Coronary artery (tissue), 2 donors: ENCODE data around the gene ACTL9.

ENCODE experiments used
- DNase-seq: peaks from one replicate; pipeline ENCODE4 v3.0.0-alpha.2; 2017; ENCODE audit warnings: low spot score
- H3K27ac ChIP-seq, 2 donors: fragments of 200-600 bp; sonication (generic); one replicate each; pipeline ENCODE4 v1.5.1; 2016 to 2019
- H3K4me3 ChIP-seq: fragments of 200-600 bp; sonication (generic); 2 replicates; pipeline ENCODE4 v1.5.1; 2016; ENCODE audit warnings: mild to moderate bottlenecking, moderate library complexity
- TF ChIP-seq, protein P1 (sequence below): fragments of 200-600 bp; sonication (generic); IDR thresholded peaks from one replicate; pipeline ENCODE4 v1.5.1; 2019; ENCODE audit warnings: antibody characterized with exemption

ACTL9 gene

GRCh38 chr19:8696993-8697392 lies 1.6 kb downstream of the ACTL9 start:
- no peak overlapping the region for H3K27ac ChIP-seq
- no peak overlapping the region for H3K4me3 ChIP-seq
- no peak for DNase-seq
- TF ChIP-seq, protein P1, sequence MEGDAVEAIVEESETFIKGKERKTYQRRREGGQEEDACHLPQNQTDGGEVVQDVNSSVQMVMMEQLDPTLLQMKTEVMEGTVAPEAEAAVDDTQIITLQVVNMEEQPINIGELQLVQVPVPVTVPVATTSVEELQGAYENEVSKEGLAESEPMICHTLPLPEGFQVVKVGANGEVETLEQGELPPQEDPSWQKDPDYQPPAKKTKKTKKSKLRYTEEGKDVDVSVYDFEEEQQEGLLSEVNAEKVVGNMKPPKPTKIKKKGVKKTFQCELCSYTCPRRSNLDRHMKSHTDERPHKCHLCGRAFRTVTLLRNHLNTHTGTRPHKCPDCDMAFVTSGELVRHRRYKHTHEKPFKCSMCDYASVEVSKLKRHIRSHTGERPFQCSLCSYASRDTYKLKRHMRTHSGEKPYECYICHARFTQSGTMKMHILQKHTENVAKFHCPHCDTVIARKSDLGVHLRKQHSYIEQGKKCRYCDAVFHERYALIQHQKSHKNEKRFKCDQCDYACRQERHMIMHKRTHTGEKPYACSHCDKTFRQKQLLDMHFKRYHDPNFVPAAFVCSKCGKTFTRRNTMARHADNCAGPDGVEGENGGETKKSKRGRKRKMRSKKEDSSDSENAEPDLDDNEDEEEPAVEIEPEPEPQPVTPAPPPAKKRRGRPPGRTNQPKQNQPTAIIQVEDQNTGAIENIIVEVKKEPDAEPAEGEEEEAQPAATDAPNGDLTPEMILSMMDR, result no peak

DNA sequence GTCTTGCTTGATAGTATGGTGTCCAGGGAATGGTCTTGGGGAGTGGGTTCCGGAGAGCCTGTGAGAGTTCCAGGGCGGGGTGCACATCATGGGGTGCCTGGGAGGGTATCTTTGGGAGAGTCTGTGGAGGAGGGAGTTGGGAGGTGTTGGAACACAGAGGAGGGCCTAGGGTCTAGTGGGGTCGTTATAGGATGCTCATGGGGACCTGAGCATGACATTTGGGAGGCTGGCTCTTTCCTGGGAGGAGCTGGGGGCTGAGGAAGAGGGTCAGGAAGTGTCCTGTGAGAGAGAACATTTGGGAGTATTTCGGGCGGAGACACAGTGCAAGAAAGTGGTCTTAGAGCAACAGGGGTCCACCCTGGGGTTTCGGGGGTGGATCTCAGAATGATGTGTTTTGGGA lies 2.7 kb downstream of the ACTL9 start:
- TF ChIP-seq, protein P1, result no peak
- DNase-seq, result no peak
- H3K27ac ChIP-seq, result no peak overlapping the region
- no peak overlapping the region for H3K4me3 ChIP-seq

GRCh38 chr19:8695501-8695900 lies 3.1 kb downstream of the ACTL9 start:
- no peak for DNase-seq
- Histone ChIP-seq H3K4me3 (no peak overlapping the region), H3K27ac (no peak overlapping the region)
- TF ChIP-seq, protein P1, result no peak

DNA sequence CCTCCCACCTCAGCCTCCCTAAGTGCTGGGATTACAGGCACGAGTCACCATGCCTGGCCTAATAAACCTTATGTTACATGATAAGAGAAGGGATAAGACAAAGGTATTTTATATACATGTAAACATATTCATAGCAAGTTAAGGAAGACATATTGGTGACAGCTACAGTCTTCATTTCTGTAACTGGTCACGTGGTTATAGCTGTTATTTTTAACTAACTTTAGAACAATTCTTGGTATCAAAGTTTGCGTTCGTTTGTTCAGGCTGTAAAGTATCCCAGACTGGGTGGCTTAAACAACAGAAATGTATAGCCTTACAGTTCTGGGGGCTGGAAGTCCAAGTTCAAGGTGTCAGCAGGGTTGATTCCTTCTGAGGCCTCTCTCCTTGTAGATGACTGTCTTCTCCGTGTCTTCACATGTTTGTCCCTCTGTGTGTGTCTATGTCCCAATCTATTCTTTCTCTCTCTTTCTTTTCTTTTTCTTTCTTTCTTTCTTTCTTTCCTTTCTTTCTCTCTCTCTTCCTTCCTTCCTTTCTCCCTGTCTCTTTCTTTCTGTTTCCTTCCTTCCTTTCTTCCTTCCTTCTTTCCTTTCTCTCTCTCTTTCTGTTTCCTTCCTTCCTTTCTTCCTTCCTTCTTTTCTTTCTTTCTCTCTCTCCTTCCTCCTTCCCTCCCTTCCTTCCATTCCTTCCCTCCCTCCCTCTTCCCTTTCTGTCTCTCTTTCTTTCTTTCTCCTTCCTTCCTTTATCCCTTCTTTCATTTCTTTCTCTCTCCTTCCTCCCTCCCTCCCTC lies 7.6 kb downstream of the ACTL9 start:
- DNase-seq, result no peak
- TF ChIP-seq, protein P1, result no peak
- Histone ChIP-seq H3K27ac (no peak overlapping the region), H3K4me3 (no peak overlapping the region)

GRCh38 chr19:8688930-8689329 lies 9.7 kb downstream of the ACTL9 start:
- TF ChIP-seq, protein P1, result no peak
- Histone ChIP-seq H3K4me3 (no peak overlapping the region), H3K27ac (no peak overlapping the region)
- DNase-seq, result no peak

- DNase-seq, result no peak
- TF ChIP-seq, protein P1, result no peak
- Histone ChIP-seq H3K4me3 (no peak overlapping the region), H3K27ac (no peak overlapping the region)
Observed at GRCh38 chr19:8686549-8686948, 12.0 kb downstream of the ACTL9 start.
